HG03354 (cell line): ENCODE results near the gene PRH1.

Source experiments
- ATAC-seq: cut with Tn5 transposase; IDR thresholded peaks from one replicate; pipeline ENCODE4 v1.9.1; 2021; ENCODE audit warnings: mild to moderate bottlenecking; ENCODE audit not compliant: unreplicated experiment, poor library complexity, severe bottlenecking

PRH1 gene

GRCh38 chr12:10847744-10848143 is 36.3 kb downstream of the PRH1 start:
- no peak for ATAC-seq

GRCh38 chr12:10842862-10843261 is 41.2 kb downstream of the PRH1 start:
- ATAC-seq = no peak

GRCh38 chr12:10838461-10838860 is 45.6 kb downstream of the PRH1 start:
- no peak for ATAC-seq
